ENCODE results near the gene ERICH4.
"Not testable (repeated sequence)": the region's sequence is repeated elsewhere in the genome, so short reads cannot be mapped to it uniquely, and the experiment has no call there.

ERICH4 gene

DNA sequence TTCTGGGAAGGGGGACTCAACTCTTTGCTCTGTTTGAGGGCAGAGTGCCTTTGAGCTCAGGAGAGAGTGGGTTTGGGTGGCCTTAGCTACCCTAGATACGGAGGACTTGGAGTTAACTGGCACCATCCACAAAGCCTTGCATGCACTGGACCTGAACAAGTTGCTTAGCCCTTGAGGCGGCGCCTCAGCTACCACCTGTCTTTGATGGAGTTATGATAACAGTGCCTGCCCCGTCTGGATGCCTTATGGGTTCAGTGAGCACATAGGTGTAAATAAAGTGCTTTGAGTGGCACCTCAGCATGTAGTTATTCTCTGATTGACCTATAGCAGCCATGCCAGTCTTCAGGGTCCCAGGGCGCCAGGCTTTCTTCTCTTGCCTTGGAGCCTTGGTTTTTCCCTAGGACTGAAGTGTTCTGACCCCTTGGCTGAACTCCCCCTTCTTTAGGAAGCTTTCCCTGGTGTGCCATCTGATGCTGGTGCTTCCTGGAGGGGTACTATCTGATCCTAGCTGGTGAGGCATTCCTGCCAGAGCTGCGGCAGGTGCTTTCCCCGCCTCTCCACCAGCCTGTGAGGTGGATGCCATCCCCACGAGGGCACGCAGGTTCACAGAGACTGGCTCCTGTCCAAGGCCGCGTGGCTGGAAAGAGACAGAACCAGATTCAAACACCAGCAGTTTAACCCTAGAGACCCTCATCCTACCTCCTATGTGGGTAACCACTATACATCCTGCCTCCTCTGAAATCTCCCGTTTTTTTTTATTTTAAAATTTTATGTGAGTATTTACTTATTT, 39.6 kb upstream of the ERICH4 start:
- Histone ChIP-seq H3K4me3 (ENCODE audit: low read length in 2 of 2) (no peak overlapping the region), H3K4me1 (ENCODE audit: control insufficient read depth in 2 of 2, insufficient read depth in 2 of 2, low read length in 2 of 2) (peaks cover 7% of the 10 kb centered on the region in 2 donors), H3K36me3 (ENCODE audit: control insufficient read depth in 2 of 2, insufficient read depth in 2 of 2, low read length in 2 of 2) (peaks cover 0 to 2% of the 10 kb centered on the region in 2 donors), H3K27me3 (ENCODE audit: control insufficient read depth in 2 of 2, insufficient read depth in 2 of 2, low read length in 2 of 2) (no peaks in the 10 kb centered on the region), H3K9ac (ENCODE audit: low read depth in 1 of 2, low read length in 2 of 2) (no peak overlapping the region), H3K27ac (ENCODE audit: low read depth in 2 of 2, low read length in 2 of 2) (no peak overlapping the region), H3K9me3 (ENCODE audit: control insufficient read depth in 2 of 2, low read length in 2 of 2) (no peaks in the 10 kb centered on the region)

GRCh38 chr19:41405776-41406175, 37.2 kb upstream of the ERICH4 start:
- H3K27me3 ChIP-seq (ENCODE audit: control insufficient read depth in 2 of 2, insufficient read depth in 2 of 2, low read length in 2 of 2) = no peaks in the 10 kb centered on the region
- H3K27ac ChIP-seq (ENCODE audit: low read depth in 2 of 2, low read length in 2 of 2) = no peak overlapping the region
- H3K36me3 ChIP-seq (ENCODE audit: control insufficient read depth in 2 of 2, insufficient read depth in 2 of 2, low read length in 2 of 2) = peaks cover under 1 to 2% of the 10 kb centered on the region in 2 donors
- no peak overlapping the region for H3K9ac ChIP-seq (ENCODE audit: low read depth in 1 of 2, low read length in 2 of 2)
- H3K4me3 ChIP-seq (ENCODE audit: low read length in 2 of 2) = no peak overlapping the region
- H3K4me1 ChIP-seq (ENCODE audit: control insufficient read depth in 2 of 2, insufficient read depth in 2 of 2, low read length in 2 of 2) = peaks cover 2 to 6% of the 10 kb centered on the region in 2 donors
- H3K9me3 ChIP-seq (ENCODE audit: control insufficient read depth in 2 of 2, low read length in 2 of 2) = no peaks in the 10 kb centered on the region

DNA sequence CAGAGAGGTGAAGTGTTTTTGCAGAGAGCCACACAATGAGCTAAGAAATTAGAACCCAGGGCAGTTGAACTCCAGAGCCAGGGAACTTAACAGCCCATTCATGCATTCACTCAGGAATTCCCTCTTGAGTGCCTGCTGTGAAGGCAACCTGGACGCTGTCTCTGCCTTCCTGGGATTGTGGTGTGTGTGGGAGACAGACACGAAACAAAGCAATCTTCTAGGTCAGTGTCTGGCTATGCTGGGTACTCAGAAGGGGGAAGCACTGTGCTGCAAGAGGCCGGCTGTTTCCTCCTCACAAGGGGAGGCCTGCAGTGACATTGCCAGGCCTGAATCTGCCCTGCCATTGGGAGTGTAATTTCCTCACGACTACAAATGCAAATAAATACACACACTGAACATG, 35.7 kb upstream of the ERICH4 start:
- Histone ChIP-seq H3K27ac (ENCODE audit: low read depth in 2 of 2, low read length in 2 of 2) (no peak overlapping the region), H3K9ac (ENCODE audit: low read depth in 1 of 2, low read length in 2 of 2) (no peak overlapping the region), H3K27me3 (ENCODE audit: control insufficient read depth in 2 of 2, insufficient read depth in 2 of 2, low read length in 2 of 2) (no peaks in the 10 kb centered on the region), H3K4me3 (ENCODE audit: low read length in 2 of 2) (no peak overlapping the region), H3K36me3 (ENCODE audit: control insufficient read depth in 2 of 2, insufficient read depth in 2 of 2, low read length in 2 of 2) (peaks cover 4 to 15% of the 10 kb centered on the region in 2 donors), H3K4me1 (ENCODE audit: control insufficient read depth in 2 of 2, insufficient read depth in 2 of 2, low read length in 2 of 2) (peaks cover 2 to 6% of the 10 kb centered on the region in 2 donors), H3K9me3 (ENCODE audit: control insufficient read depth in 2 of 2, low read length in 2 of 2) (no peaks in the 10 kb centered on the region)

GRCh38 chr19:41408256-41408655, 34.7 kb upstream of the ERICH4 start:
- no peak overlapping the region for H3K27ac ChIP-seq (ENCODE audit: low read depth in 2 of 2, low read length in 2 of 2)
- no peaks in the 10 kb centered on the region for H3K9me3 ChIP-seq (ENCODE audit: control insufficient read depth in 2 of 2, low read length in 2 of 2)
- no peaks in the 10 kb centered on the region for H3K27me3 ChIP-seq (ENCODE audit: control insufficient read depth in 2 of 2, insufficient read depth in 2 of 2, low read length in 2 of 2)
- H3K4me3 ChIP-seq (ENCODE audit: low read length in 2 of 2) = no peak overlapping the region
- peaks cover 8 to 20% of the 10 kb centered on the region in 2 donors for H3K36me3 ChIP-seq (ENCODE audit: control insufficient read depth in 2 of 2, insufficient read depth in 2 of 2, low read length in 2 of 2)
- H3K4me1 ChIP-seq (ENCODE audit: control insufficient read depth in 2 of 2, insufficient read depth in 2 of 2, low read length in 2 of 2) = peaks cover 2 to 6% of the 10 kb centered on the region in 2 donors
- H3K9ac ChIP-seq (ENCODE audit: low read depth in 1 of 2, low read length in 2 of 2) = peak overlapping the region in 1 of 2 donors; percentile 14

- not testable (repeated sequence) for H3K9me3 ChIP-seq (ENCODE audit: control insufficient read depth in 2 of 2, low read length in 2 of 2); H3K4me3 ChIP-seq (ENCODE audit: low read length in 2 of 2); H3K4me1 ChIP-seq (ENCODE audit: control insufficient read depth in 2 of 2, insufficient read depth in 2 of 2, low read length in 2 of 2); H3K9ac ChIP-seq (ENCODE audit: low read depth in 1 of 2, low read length in 2 of 2); H3K27me3 ChIP-seq (ENCODE audit: control insufficient read depth in 2 of 2, insufficient read depth in 2 of 2, low read length in 2 of 2)
- Histone ChIP-seq H3K27ac (ENCODE audit: low read depth in 2 of 2, low read length in 2 of 2) (peak overlapping the region in 1 of 2 donors; percentile 36), H3K36me3 (ENCODE audit: control insufficient read depth in 2 of 2, insufficient read depth in 2 of 2, low read length in 2 of 2) (peaks cover 14 to 25% of the 10 kb centered on the region in 2 donors)
These were observed 34.1 kb upstream of the ERICH4 start for GRCh38 chr19:41408846-41409245.

- Histone ChIP-seq H3K27ac (ENCODE audit: low read depth in 2 of 2, low read length in 2 of 2) (peak overlapping the region in 1 of 2 donors; percentile 36), H3K9me3 (ENCODE audit: control insufficient read depth in 2 of 2, low read length in 2 of 2) (no peaks in the 10 kb centered on the region), H3K36me3 (ENCODE audit: control insufficient read depth in 2 of 2, insufficient read depth in 2 of 2, low read length in 2 of 2) (peaks cover 16 to 30% of the 10 kb centered on the region in 2 donors), H3K27me3 (ENCODE audit: control insufficient read depth in 2 of 2, insufficient read depth in 2 of 2, low read length in 2 of 2) (no peaks in the 10 kb centered on the region), H3K4me1 (ENCODE audit: control insufficient read depth in 2 of 2, insufficient read depth in 2 of 2, low read length in 2 of 2) (peaks cover 2 to 6% of the 10 kb centered on the region in 2 donors), H3K9ac (ENCODE audit: low read depth in 1 of 2, low read length in 2 of 2) (no peak overlapping the region), H3K4me3 (ENCODE audit: low read length in 2 of 2) (no peak overlapping the region)
These were observed 33.7 kb upstream of the ERICH4 start for GRCh38 chr19:41409288-41409687.

DNA sequence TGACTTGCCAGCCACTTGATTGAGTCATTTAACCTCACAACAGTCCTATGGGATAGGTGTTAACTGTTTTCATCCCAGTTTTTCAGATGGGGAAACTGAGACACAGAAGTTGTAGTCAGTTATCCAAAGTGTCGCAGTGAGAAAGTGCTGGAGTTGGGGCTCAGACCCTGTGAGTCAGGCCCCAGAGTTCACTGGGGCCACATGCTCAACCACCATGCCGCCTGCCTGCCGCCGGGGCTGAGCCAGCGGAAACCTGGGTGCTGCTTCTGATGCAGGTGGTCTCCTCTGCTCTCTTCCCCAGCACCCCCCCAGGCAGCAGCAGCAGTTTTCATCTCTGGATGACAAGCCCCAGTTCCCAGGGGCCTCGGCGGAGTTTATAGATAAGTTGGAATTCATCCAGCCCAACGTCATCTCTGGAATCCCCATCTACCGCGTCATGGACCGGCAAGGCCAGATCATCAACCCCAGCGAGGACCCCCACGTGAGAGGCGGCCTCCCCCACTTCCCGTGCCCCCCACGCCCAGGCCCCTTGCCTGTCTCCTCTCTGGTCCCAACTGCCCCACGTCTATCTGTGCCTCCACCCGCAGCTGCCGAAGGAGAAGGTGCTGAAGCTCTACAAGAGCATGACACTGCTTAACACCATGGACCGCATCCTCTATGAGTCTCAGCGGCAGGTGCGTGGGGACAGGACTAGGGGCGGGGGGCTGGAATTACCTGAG, 32.5 kb upstream of the ERICH4 start:
- Histone ChIP-seq H3K27ac (ENCODE audit: low read depth in 2 of 2, low read length in 2 of 2) (no peak overlapping the region), H3K9me3 (ENCODE audit: control insufficient read depth in 2 of 2, low read length in 2 of 2) (no peaks in the 10 kb centered on the region)

GRCh38 chr19:41411100-41411967, 31.6 kb upstream of the ERICH4 start:
- Histone ChIP-seq H3K9ac (ENCODE audit: low read depth in 1 of 2, low read length in 2 of 2) (no peak overlapping the region), H3K9me3 (ENCODE audit: control insufficient read depth in 2 of 2, low read length in 2 of 2) (no peaks in the 10 kb centered on the region), H3K27ac (ENCODE audit: low read depth in 2 of 2, low read length in 2 of 2) (no peak overlapping the region), H3K4me1 (ENCODE audit: control insufficient read depth in 2 of 2, insufficient read depth in 2 of 2, low read length in 2 of 2) (peaks cover 9 to 21% of the 10 kb centered on the region in 2 donors), H3K36me3 (ENCODE audit: control insufficient read depth in 2 of 2, insufficient read depth in 2 of 2, low read length in 2 of 2) (peaks cover 18 to 39% of the 10 kb centered on the region in 2 donors), H3K4me3 (ENCODE audit: low read length in 2 of 2) (no peak overlapping the region), H3K27me3 (ENCODE audit: control insufficient read depth in 2 of 2, insufficient read depth in 2 of 2, low read length in 2 of 2) (no peaks in the 10 kb centered on the region)

More for the DNA sequence above, 32.5 kb upstream of the ERICH4 start:
- H3K27me3 ChIP-seq (ENCODE audit: control insufficient read depth in 2 of 2, insufficient read depth in 2 of 2, low read length in 2 of 2) = no peaks in the 10 kb centered on the region
- no peak overlapping the region for H3K9ac ChIP-seq (ENCODE audit: low read depth in 1 of 2, low read length in 2 of 2)
- peaks cover 18 to 39% of the 10 kb centered on the region in 2 donors for H3K36me3 ChIP-seq (ENCODE audit: control insufficient read depth in 2 of 2, insufficient read depth in 2 of 2, low read length in 2 of 2)
- peaks cover 5 to 18% of the 10 kb centered on the region in 2 donors for H3K4me1 ChIP-seq (ENCODE audit: control insufficient read depth in 2 of 2, insufficient read depth in 2 of 2, low read length in 2 of 2)
- H3K4me3 ChIP-seq (ENCODE audit: low read length in 2 of 2) = no peak overlapping the region

- no peak overlapping the region for H3K9ac ChIP-seq (ENCODE audit: low read depth in 1 of 2, low read length in 2 of 2)
- no peak overlapping the region for H3K4me3 ChIP-seq (ENCODE audit: low read length in 2 of 2)
- H3K4me1 ChIP-seq (ENCODE audit: control insufficient read depth in 2 of 2, insufficient read depth in 2 of 2, low read length in 2 of 2) = peaks cover 9 to 25% of the 10 kb centered on the region in 2 donors
- no peaks in the 10 kb centered on the region for H3K27me3 ChIP-seq (ENCODE audit: control insufficient read depth in 2 of 2, insufficient read depth in 2 of 2, low read length in 2 of 2)
- no peak overlapping the region for H3K27ac ChIP-seq (ENCODE audit: low read depth in 2 of 2, low read length in 2 of 2)
- no peaks in the 10 kb centered on the region for H3K9me3 ChIP-seq (ENCODE audit: control insufficient read depth in 2 of 2, low read length in 2 of 2)
- peaks cover 18 to 42% of the 10 kb centered on the region in 2 donors for H3K36me3 ChIP-seq (ENCODE audit: control insufficient read depth in 2 of 2, insufficient read depth in 2 of 2, low read length in 2 of 2)
These were observed 31.0 kb upstream of the ERICH4 start for GRCh38 chr19:41411968-41412265.

Measured in mucosa of rectum (tissue), 2 donors.